ENCODE data around the gene PRG2.
"Not testable (repeated sequence)": the region's sequence is repeated elsewhere in the genome, so short reads cannot be mapped to it uniquely, and the experiment has no call there.

Gene PRG2

DNA sequence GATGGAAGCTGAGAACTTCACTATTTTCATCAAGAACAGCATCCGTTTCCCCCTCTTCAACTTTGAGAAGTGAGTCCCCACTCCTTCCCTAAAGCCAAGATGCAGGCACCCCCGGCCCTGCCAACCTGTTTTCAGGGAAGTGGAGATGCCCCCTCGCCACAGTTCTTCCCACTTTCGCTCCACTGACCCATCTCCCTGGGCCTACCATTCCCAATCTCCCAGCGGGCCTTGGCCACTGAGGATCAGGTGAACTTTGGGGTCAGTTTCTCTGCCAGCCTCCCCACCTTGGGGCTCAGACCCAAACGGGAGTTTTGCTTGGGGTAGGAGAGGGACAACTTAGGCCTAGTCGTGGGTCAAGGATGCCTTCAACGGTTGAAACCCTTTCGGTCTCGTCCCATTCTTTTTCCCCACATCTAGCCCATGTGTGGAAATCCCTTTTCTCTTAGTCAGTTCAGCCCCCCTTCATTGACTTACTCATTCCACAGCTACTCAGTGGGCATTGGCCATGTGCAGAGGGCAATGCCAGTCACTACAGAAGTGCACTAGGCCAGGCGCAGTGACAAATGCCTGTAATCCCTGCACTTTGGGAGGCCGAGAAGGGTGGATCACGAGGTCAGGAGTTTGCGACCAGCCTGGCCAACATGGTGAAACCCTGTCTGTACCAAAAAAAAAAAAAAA lies 41.7 kb downstream of the PRG2 start:
- no peak for DNase-seq (ENCODE audit: low read depth in 1 of 2, low spot score in 1 of 2)

DNA sequence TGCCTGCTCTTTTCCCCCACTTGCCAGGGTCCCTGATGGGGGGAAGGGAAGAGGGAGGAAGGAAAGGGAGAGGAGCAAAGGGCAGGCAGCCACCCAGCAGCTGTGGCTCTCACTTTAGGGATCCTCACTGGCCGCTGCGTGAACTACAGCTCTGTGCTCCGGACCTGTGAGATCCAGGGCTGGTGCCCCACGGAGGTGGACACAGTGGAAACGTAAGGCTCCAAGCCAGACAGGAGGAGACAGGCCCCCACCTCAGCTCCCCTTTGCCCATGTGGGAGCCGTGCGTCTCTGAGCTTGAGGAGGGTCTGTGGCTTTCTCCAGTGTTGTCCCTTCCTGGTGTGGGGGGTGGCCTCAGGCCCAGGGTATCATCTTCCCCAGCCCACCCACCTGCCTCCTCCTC lies 42.4 kb downstream of the PRG2 start:
- DNase-seq (ENCODE audit: low read depth in 1 of 2, low spot score in 1 of 2), result no peak

DNA sequence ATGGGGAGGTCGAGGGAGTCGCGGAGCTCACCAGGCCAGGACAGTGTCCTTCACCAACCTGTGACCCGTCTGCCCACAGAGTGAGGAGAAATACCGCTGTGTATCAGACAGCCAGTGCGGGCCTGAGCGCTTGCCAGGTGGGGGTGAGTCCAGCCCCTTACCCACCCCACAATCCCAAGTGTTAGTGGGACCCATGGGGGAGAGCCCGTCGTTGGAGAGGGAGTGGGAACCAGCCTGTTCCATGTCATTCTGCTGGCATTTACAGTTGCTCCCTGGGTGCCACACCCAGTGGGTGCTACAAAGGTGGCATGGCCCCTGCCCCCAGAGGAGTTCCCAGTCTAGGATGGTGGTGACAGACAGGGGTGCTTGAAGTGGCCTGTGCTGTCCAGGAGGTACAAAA lies 43.1 kb downstream of the PRG2 start:
- no peak for DNase-seq (ENCODE audit: low read depth in 1 of 2, low spot score in 1 of 2)

DNA sequence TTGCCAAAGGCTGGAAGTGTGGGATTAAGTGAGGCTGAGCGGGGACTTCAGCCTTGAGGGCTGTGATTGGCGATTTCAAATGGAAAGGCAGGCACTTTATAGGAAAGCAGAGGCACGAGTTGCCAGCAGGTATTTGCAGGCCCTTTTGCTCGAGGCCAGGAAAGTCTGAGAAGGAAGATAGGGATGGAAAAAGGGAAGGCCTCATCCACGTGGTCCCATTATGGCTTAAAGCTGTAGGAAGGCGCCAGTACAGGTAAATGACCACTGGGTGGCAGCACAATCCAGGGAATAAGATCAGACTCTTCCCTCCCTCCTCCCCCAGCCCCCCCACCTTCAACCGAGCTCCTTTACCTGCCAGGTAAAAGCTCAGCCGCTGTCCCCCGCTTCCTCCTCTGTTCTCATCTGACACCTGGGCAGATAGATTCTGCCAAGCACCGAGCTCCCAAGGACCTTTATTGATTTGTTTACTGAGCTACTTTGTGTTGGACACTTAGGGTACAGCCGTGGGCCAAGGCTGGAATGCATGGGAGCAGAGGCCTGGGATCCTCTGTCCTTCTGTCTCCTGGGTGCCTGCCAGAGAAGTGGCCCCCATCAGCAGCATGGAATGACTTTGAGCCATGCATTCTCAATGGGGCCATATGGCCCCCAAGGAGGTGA lies 44.8 kb downstream of the PRG2 start:
- peak; percentile 35 to 42 for DNase-seq (ENCODE audit: low read depth in 1 of 2, low spot score in 1 of 2)

DNA sequence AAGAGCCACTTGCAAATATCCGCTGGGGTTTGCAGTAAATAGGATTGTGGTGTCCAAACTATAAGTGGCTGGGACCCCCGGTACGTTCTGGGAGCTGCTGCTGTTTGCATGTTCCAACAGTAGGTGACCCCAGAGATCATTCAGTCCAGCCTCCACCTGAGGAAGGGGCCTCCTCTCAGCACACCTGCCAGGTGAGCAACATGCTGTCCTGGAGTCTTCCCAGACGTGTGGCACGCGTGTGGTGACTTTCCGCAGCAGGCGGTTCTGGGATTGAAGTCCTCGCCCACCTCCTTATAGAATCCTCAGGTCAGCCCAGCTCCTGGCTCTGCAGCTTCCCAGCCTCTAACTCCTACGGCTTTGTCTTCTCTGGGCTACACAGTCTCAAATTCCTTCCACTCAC lies 45.6 kb downstream of the PRG2 start:
- DNase-seq (ENCODE audit: low read depth in 1 of 2, low spot score in 1 of 2), result no peak

DNA sequence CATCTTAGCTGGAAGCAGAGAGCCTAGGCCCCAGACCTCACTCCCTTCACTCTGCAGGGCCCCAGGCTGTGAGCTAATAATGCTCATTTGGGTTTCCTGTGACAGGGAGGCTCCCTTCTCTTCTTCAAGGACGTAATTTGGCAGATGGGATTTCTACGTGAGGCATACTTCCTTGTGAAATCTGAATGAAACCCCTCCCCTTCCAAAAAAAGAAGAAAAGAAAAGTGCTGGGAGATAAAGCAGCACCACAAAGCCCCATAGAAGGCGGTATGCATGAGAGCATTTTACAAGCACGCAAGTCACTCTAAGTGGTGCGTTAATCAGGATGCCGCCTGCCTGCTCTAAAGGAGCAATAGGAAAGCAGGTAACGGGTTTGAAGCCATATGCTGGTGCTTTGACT lies 46.6 kb downstream of the PRG2 start:
- no peak for DNase-seq (ENCODE audit: low read depth in 1 of 2, low spot score in 1 of 2)

DNA sequence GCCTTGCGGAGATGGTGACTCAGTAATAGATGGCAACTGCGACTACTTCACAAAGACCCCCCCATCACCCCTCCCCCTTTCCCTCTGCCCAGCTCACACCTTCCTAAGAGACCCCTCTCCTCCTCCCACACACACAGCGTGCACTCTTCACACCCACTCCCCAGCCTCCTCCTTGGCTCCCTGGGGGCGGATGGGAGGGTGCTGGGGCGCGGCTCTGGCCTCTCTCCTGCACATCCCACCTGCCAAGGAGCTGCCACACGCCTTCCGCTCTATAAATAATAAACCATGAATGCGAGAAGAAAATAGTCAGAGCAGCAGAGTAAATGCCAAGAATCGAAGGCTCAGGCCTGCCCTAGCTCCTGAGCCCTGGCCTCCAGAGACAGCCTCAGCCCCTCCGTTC lies 47.7 kb downstream of the PRG2 start:
- DNase-seq (ENCODE audit: low read depth in 1 of 2, low spot score in 1 of 2), result no peak

DNA sequence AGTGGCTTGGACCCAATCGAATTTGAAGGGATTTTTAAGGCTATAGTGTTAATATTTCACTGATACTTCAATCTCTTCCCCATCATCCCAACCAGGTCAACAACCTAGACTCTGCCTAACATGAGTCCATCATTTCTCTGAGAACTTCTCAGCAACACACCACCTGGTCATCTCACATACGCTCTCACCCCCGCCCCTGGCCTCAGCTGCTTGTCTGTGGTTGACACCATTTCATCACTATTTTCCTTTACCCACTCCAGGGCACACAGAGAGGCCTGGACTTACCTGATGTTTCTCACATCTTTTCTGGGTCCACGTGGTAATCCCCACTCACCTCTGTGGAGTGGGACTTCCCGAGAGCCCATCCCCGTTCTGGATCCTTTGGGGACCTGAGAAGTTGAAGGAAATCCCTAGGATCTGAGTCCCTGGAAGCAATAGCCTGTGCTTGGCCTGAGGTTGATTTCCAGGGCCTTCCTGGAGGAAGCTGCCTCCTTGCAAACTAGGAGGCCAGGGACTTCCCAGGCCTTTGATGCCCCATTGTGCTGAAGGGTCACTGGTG lies 49.1 kb downstream of the PRG2 start:
- DNase-seq (ENCODE audit: low read depth in 1 of 2, low spot score in 1 of 2), result no peak

DNA sequence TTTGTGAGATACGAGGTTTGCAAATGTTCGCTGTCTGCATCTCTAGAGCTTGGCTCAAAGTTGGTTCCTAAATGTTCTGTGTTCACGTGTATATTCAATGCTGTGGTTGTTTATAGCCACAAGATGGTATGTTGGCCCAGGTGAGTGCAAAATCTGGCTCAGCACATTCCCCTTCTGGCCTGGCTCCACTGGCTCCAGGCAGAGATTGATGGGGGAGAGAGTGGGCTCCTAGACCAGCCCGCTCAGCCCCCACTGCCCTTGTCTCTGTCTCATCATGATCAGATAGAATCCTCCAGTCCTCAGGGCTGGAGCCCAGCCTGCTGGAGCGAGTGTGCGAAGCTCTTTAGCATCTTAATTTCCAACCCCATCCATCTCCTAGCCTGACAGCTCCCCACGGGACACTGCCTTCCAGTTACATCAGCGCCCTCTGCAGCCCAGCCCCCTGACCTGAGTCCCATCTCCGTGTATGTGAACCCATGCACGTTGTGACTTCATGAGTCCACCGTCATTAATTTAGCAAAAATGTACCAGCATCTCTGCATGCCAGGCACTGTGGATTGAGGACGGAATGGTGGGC lies 50.3 kb downstream of the PRG2 start:
- DNase-seq (ENCODE audit: low read depth in 1 of 2, low spot score in 1 of 2), result no peak

DNA sequence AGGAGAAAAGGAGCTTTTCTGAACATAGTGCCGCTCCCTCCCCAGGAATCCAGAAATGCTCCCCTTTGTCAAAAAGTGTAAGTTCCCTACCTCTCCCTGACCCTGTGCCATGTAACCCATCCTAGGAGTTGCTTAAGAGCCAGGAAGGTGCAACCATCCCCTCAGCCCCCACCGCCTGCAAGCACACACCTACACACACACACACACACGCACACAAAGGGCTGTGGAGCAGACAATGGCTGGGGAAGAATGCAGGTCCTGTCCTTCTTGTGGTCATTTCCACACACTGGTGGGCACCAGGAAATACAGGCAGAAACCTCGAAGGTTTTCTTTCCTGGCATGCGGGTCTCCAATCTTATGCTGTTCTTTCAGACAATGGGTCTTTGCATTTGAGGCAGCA lies 51.1 kb downstream of the PRG2 start:
- DNase-seq (ENCODE audit: low read depth in 1 of 2, low spot score in 1 of 2), result no peak

DNA sequence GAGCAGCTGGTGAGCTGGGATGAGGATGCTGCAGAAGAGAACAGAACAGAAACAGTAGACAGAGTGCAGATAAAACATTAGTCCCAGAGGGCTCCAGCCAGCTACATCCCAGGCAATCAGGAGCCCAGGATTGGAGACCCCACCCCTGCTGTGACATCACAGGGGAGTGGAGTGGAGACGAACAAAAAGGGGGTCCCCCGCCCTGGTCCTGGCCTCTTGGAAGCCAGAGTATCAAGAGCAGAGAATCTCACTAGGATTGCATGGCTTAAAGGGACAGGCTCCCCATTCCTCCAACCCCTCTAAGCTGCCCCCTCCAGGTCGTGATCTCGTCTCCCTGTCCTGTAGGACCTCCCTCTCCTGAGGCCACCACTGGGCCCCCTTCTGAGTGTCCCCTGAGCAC lies 52.3 kb downstream of the PRG2 start, which contains the start of gene P2RX3:
Gene P2RX3, plus strand, starts transcription at position 211 of the 400 bp plus-strand sequence. CDS start 199 bp downstream, outside the sequence.
- no peak for DNase-seq (ENCODE audit: low read depth in 1 of 2, low spot score in 1 of 2)

DNA sequence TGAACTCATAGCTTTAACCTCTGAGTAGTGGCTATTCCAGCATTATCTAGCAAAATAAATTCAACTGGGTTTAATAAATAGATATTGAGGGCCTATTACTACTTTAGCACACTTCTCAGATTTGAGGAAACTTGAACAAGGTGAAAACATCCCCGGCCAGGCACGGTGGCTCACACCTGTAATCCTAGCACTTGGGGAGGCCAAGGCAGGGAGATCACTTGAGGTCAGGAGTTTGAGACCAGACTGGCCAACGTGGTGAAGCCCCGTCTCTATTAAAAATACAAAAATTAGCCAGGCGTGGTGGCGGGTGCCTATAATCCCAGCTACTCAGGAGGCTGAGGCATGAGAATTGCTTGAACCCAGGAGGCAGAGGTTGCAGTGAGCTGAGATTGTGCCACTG lies 53.6 kb downstream of the PRG2 start:
- not testable (repeated sequence) for DNase-seq (ENCODE audit: low read depth in 1 of 2, low spot score in 1 of 2)
